Retinal pigment epithelial cell (primary cell): ENCODE measurements around the gene DCLK1.

Source experiments
- DNase-seq: peaks from one replicate; pipeline ENCODE4 v3.0.0-alpha.2; 2010; ENCODE audit warnings: low read depth
- H3K4me3 ChIP-seq: 2 replicates; pipeline ENCODE4 v1.5.1; 2011; ENCODE audit warnings: mild to moderate bottlenecking, low read length, control low read depth, moderate library complexity
- TF ChIP-seq, protein P1 (sequence below): conservative IDR thresholded peaks from 2 replicates; pipeline ENCODE4 v1.5.1; 2011; ENCODE audit warnings: low read depth, low read length, control low read depth, inconsistent platforms

Gene DCLK1

GRCh38 chr13:36163286-36163685, 32.1 kb upstream of the DCLK1 start:
- H3K4me3 ChIP-seq: no peak overlapping the region
- no peak for DNase-seq
- TF ChIP-seq, protein P1, sequence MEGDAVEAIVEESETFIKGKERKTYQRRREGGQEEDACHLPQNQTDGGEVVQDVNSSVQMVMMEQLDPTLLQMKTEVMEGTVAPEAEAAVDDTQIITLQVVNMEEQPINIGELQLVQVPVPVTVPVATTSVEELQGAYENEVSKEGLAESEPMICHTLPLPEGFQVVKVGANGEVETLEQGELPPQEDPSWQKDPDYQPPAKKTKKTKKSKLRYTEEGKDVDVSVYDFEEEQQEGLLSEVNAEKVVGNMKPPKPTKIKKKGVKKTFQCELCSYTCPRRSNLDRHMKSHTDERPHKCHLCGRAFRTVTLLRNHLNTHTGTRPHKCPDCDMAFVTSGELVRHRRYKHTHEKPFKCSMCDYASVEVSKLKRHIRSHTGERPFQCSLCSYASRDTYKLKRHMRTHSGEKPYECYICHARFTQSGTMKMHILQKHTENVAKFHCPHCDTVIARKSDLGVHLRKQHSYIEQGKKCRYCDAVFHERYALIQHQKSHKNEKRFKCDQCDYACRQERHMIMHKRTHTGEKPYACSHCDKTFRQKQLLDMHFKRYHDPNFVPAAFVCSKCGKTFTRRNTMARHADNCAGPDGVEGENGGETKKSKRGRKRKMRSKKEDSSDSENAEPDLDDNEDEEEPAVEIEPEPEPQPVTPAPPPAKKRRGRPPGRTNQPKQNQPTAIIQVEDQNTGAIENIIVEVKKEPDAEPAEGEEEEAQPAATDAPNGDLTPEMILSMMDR: no peak

DNA sequence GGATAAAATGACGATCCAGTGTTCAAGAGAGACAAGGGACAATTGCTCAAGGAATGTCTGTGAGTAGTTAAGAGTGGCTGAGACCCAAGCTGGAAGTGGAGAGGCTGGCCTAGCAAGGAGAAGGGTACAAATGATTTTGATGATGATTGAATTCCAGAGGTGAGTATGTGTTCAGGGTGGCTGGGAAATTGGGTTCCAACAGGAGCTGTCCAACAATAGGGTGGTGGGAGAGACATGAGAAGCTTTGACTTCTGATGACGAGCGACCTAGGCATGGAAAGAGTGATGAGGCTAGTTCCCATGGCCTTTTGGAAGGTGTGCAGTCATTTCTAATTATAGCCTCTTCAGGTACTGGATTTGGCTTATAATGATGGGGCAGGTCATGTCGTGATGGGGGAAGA, 29.1 kb upstream of the DCLK1 start:
- TF ChIP-seq, protein P1: no peak
- no peak overlapping the region for H3K4me3 ChIP-seq

DNA sequence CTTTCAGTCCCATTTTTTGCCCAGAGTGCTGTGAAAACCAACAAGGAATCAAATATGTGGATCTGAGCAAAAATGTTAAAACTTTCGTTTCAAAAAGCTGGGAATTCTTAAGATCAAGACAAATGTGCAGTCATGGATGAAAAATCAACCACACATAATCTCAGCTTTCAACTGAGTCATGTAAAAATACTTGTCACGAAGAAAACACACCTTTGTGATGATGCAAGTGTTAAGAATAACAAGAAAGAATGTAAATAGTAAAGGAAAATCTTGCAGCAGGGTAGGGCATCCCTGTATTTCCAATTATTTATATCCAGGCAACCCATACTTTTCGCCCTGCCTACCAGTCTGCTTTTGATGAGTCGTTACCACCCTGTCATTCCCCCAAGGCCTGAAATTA, 27.4 kb upstream of the DCLK1 start:
- peak; percentile 90 for DNase-seq
- H3K4me3 ChIP-seq: no peak overlapping the region
- TF ChIP-seq, protein P1: no peak

More for the DNA sequence above, 29.1 kb upstream of the DCLK1 start:
- no peak for DNase-seq

DNA sequence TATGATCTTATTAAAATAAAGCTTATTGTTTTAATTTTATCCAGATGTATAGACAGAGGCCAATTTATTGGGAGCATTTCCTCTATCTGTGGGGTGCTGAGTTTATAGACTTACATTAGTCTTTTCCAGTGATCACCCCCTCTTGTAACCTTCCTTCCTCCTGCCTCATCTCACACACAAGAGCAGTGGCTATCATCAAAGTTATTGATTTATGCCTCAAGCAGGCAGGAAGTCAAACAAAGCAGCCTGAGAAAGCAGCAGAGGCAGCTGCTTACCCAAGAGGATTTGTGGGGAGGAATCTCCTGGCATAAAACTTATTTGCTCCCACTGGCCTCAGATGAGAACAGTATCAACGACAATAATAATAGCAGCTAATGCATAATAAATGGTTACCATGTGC, 26.3 kb upstream of the DCLK1 start:
- DNase-seq: peak; percentile 21
- TF ChIP-seq, protein P1: no peak
- H3K4me3 ChIP-seq: no peak overlapping the region

DNA sequence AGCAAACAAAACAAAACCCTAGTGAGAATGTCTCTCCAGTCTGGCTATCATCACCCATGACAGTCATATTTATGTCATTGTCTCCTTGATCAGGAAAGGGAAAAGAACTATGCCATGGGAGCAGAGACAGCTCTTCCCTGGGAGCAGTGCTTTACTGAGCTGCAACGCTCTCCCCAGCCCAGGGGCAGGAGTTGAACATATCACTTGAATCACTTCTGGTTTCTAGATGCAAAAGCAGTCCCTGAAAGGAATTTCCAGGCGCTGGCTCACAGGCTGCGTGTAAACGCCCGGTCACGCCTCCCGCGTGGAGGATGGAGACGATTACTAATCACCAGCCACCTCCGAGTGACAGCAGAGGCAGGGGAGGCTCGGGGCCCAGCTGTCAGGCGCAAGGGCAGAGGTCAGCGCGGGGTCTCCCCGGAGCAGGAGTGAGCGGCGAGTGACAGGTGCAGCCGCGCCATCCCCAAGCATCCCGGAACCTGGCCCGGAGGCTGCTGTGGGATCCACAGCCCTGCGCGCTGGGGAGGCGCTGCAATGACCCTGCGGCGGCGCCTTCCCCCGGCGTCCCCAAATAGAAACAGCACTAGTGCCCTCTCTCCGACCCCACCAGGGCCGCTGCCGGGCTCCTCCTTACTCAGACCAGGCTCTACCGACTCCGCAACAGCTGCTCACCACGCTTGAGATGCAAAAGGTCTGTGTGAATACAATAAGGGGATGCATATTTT, 23.5 kb upstream of the DCLK1 start:
- peak overlapping the region; percentile 46 for H3K4me3 ChIP-seq
- TF ChIP-seq, protein P1: no peak

DNA sequence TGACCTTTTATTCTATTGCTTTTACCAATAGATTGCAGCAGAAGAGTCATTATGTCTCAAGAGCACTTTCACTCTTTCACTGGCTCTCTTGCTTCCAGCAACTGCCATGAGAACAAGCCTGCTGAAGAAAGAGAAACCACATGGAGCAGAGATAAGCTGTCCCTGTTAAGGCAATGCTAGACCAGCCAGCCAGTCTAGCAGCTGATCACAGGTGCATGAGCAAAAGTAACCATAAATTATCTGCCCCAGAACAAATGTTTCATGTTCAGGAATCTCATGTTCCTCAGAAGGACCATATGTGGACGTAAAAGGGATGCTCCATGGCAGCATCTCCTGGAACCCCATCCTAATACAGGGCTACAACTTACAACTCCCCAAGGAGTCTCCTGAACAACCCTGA, 20.4 kb upstream of the DCLK1 start:
- TF ChIP-seq, protein P1: no peak
- no peak overlapping the region for H3K4me3 ChIP-seq
- DNase-seq: no peak

More for the DNA sequence above, 23.5 kb upstream of the DCLK1 start:
- peak; percentile 46 for DNase-seq

- no peak overlapping the region for H3K4me3 ChIP-seq
- TF ChIP-seq, protein P1: no peak
- DNase-seq: no peak
Measured at GRCh38 chr13:36148446-36148845, 17.3 kb upstream of the DCLK1 start.
